NOMO-1 (cell line): ENCODE data around the gene MS4A15.
A peak's percentile ranks its signal among the peaks of the same experiment; 100 is the strongest.
"Not testable (repeated sequence)": the region's sequence is repeated elsewhere in the genome, so short reads cannot be mapped to it uniquely, and the experiment has no call there.

Source experiments
- DNase-seq, 2 experiments: peaks; one replicate each; lab custom pipeline; 2025; ENCODE audit not compliant: unreplicated experiment in 2 of 2; lab: John Stamatoyannopoulos, UW

The MS4A15 gene

DNA sequence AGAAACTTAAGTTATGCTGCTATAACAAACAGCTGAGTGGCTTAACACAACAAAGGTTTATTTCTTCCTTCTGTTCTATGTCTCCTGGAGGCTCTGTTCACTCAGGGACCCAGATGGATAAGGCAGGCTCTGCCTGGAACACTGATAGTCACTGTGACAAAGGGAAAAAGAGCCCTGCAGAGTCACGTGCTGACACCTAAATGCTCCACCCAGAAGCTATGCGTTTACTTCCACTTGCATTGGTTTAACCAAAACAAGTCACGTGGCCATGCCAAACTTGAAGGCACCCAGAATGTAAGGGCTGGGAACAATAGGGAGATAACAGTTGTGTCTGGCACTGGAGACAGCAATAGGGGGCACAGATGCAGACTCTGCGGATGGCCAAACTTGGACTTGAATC lies 3.4 kb upstream of the MS4A15 start:
- DNase-seq = no peak

DNA sequence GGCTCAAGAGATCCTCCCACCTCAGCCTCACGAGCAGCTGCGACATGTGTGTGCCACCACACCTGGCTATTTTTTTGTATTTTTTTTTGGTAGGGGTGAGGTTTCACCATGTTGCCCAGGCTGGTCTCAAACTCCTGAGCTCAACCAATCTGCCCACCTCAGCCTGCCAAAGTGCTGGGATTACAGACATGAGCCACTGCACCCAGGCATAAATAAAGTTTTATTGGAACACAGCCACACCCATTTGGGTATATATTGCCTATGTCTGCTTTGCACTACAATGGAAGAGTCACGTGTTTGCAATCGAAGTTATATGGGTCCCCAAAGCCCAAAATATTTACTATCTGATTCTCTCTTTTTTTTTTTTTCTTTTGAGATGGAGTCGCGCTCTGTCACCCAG lies 1.8 kb upstream of the MS4A15 start:
- DNase-seq = no peak

- DNase-seq = no peak
These were observed 649 bp downstream of the MS4A15 start for GRCh38 chr11:60757231-60757800.

DNA sequence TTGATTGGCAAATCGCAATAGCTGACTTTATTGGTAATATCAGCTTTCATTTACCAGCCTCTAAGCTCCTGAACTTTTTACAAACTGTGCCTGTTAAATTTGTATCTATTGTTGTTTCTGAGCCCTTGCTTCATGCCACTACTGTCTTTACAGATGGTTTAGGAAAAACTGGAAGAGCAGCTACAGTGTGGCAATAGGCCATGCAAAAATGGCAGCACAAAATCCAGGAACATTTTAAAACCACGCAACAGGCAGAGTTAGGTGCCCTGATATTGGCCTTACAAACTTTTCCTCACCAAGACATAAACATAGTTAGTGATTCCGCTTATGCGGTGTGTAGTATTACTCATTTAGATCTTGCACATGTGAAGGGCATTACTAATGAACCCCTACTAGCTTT lies 2.0 kb downstream of the MS4A15 start:
- not testable (repeated sequence) for DNase-seq

GRCh38 chr11:60759438-60760225 lies 3.0 kb downstream of the MS4A15 start:
- peak in 1 of 2 experiments; percentile 53 for DNase-seq

DNA sequence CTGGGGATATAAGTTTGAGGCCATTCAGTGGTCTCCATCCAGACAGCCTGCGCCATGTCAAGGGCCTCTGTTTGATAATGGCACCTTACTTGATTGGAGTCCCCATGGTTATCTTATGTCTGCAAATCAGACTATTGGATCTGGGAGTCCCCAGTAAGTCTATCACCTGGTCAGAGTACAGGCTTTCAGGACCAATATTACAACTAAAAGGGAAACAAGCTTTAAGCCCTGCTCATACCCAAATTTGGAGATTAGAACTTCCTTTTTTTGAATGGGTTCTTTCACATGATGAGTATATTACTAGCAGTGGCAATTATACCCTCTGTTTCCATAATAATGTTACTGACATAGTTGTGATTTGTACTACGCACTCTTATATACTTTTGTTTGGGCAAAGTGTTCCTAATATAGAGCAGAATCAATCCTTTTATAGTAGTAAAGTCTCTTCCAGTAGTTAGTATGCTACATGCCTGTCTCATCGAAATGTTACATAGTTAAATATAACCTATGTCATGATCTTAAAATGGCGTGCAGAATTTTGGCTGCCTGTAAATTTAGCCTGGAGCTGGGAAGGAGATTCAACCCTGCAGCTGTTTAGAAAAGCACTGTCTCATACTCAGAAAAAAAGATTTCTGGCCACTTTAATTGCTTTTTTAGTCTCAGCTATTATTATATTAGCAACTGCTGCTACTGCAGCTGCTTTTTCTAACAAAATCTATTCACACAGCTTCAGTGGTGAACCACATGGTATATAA lies 4.9 kb downstream of the MS4A15 start:
- DNase-seq = peak in 1 of 2 experiments; percentile 33

DNA sequence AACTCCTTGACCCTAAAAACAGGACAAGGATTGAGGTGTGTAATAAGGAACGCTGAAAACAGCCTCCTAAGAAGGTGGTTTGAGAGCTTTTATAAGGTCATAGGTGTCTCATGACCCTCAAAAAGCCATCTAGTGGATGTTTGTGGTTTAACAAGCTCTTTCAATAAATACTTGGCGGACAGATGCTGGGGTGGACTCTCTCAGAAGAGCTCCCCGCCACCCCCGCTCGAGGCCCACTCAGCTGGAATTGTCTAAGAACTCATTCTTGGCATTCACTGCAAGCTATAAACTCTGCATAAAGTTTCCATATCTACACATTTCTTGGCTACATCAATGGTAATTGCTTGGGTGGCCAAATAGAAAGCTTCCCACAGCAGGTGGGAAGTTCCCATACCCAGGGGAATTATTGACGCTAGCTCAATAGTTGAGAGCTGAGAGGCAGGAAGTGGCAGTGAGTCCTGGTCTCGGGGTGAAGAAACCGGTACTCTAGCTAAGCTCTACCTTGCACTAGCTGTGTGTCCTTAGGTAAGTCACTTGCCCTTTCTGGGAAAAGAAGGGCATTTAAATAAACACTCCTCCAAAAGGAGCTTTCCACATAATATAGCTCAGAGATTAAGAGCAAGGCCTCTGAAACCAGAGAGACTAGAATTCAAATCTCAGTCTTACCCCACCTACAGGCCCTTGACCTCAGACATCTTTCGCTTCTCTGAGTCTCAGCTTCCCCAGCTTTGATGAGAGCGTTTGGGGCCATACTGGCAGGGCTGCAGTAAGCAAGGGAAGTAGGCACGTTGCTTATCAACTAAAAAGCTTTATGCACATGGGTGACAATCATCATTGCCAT lies 6.4 kb downstream of the MS4A15 start:
- DNase-seq = no peak

GRCh38 chr11:60763692-60764369 lies 7.2 kb downstream of the MS4A15 start:
- no peak for DNase-seq

DNA sequence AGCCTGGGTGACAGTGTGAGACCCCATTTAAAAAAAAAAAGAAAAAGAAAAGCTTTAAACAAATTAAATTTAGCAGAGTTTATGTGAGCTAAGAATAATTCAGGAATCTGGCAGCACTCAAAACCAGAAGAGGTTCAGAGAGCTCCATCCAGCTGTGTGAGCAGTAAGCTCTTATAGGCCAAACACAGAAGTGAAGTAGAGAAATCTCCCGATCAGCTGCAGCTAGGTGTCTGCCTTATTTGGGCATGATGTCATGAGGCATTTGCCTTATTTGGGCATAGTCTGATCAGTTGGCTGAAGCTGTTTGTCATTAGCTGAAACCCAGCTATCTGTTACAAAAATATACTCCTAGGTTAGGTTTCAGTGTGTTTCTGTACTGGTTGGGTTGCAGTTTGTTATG lies 8.2 kb downstream of the MS4A15 start:
- no peak for DNase-seq

DNA sequence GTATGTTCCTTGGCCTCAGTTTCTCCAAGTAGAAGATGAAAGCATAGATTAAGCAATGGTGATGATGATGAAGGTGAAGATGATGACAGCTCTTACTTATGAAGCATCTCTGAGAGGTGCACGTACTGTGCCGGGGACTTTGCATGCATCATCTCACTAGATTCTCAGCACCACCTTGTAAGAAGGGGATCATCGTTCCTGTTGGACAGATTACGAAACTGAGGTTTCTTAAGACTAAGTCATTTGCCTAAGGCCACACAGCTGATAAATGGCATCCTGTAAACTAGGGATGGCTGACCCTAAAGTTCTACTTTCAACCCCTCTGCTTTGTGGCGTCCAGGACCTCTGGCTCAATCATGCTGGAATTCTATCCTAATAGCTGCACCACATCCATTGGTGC lies 8.7 kb downstream of the MS4A15 start:
- no peak for DNase-seq

DNA sequence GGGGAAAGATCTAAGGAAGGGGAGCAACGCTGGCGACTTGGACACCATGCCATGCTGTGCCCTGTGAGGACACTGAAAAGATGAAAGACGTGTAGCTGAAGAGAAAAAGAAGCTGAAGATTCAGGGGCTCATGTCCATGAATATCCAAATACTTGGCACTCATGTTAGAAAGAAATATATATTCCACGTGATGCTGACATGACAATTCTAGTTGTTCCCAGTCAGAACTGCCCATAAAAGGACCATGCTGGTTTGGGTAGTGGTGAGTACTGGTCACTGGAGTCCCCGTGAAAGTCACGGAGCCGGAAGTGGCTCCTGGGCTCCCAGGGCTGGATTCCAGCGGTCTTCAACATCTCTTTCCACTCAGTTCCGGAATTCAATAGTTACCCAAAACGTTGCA lies 9.9 kb downstream of the MS4A15 start:
- DNase-seq = no peak

DNA sequence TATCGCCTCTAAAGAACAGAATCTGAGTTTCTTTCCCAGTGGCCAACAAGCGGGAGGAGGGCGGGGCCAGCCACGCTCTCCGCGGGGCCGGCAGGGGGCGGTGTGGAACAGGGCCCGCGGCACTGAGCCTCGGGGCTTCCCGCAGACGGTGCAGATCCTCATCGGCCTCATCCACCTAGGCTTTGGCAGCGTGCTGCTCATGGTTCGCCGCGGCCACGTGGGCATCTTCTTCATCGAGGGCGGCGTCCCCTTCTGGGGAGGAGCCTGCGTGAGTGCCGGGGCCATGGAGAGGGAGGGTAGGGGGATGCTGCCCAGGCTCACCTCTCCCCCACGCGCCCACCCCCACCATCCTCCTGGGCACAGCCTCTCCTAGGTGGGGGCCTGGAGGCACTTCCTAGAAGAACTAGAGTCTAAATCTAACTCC lies 10.7 kb downstream of the MS4A15 start:
- DNase-seq = no peak

GRCh38 chr11:60768202-60768601 lies 11.5 kb downstream of the MS4A15 start:
- DNase-seq = no peak

DNA sequence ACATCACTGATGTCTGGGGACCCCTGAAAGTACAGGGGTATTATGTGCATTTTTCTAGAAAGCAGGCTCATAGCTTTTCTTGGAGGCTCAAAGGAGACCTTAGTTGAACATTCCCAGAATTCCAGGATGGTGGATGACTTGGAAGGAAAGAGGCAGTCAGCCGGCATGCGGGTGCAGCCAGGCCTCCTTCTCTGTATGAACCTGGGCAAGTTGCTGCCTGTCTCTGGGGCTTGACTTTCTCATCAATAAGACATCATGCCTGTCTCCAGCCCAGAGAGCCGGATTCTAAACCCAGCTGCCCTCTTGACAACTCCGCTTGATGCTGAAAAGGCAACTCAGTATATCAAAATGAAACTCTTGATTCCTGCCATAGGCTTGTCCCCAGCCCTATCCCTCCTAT lies 12.6 kb downstream of the MS4A15 start:
- DNase-seq = no peak

DNA sequence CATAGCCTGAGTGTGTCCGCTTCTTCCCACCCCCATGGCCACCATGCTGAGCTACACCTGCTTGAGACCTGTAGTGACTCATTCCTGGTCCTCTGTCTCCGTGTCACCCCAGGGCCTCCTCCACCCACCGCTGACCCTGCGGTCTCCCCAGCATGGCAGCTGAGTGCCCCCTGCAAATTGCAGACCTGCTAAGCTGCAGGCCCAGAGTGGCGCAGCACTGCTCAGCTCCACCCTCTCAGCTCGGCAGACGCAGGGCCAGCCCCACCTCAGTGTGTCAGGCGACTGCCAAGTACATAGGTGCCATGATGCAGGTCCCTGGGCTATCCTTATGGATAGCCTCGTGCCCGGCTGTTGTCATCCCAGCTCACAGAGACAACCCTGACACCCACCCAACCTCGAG lies 13.1 kb downstream of the MS4A15 start:
- no peak for DNase-seq

DNA sequence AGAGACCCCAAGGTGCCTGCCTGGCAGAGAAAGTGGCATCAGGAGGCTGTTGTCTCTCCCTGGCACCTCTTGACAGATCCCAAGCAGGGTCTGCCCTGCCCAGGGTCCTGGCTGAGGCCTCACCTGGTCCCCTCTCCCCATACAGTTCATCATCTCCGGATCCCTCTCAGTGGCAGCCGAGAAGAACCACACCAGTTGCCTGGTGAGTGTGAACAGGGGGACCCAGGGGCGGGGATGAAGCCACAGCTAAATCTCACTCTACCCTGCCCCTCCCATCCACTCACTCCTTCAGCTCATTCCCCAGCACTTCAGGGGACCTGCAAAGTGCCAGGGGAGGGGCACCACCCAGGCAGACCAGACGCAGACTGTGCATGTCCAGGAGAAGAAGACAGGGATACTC lies 14.5 kb downstream of the MS4A15 start:
- no peak for DNase-seq

DNA sequence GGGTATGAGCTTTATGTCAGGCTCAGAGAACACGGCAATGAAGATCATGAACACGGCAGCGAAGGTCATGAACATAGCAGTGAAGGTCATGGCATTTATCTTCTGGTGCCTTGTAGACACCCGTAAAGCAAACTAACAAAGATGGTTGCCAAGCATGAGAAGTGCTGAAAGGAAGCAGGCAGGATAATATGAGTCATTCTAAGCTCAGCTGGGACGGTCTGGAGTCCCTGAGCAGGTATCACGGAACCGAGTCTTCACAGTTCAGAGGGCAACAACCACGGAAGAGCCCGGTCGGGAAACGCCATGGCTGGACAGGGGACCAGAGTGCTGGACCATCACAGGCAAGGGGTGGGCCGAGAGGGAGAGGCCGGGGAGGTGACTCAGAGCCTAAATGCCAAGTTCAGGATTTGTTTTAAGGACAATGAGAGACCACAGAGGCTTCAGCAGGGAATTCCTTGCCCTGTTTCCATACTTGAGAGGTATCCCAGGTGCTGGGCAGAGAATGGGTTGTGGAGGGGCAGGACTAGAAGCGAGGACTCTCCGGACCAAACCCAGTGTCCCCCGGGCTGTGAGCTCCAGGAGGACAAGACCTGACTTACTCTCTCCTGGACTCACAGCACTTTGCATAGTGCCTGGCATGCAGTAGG lies 15.3 kb downstream of the MS4A15 start:
- no peak for DNase-seq

GRCh38 chr11:60772666-60773065 lies 16.0 kb downstream of the MS4A15 start:
- no peak for DNase-seq

GRCh38 chr11:60774726-60775125 lies 18.1 kb downstream of the MS4A15 start:
- no peak for DNase-seq

- DNase-seq = peak; percentile 83
These were observed 18.8 kb downstream of the MS4A15 start for GRCh38 chr11:60775420-60775961.
